ENCODE results near the gene SLC49A4. TPM values are rescaled to one million over a fixed set of nuclear protein-coding genes. Genes with fewer than 3 reads are reported as not detected.

Gene SLC49A4
- polyA plus RNA-seq, 2 of the 4 experiments (the other 2 are of a cell fraction): 11.1 to 16.2 TPM

GRCh38 chr3:122794483-122794778, 438 bp upstream of the SLC49A4 start:
- TF ChIP-seq POLR2AphosphoS2 (conservative IDR thresholded peaks at IDR 0.05; ENCODE audit: low read length) (no peak), TFCP2L1 (CRISPR knock-in tag; IDR thresholded peaks at IDR 0.05) (no peak), JUN (IDR thresholded peaks at IDR 0.05) (no peak), ZFP36 (IDR thresholded peaks at IDR 0.05; ENCODE audit: borderline replicate concordance, partially characterized antibody) (no peak), HES2 (IDR thresholded peaks at IDR 0.05) (no peak), RCOR1 (IDR thresholded peaks at IDR 0.05; ENCODE audit: low read depth, low read length) (no peak), NR3C1 (IDR thresholded peaks at IDR 0.05) (no peak), FOXS1 (CRISPR knock-in tag; IDR thresholded peaks at IDR 0.05) (no peak), FOSB (CRISPR knock-in tag; IDR thresholded peaks at IDR 0.05) (no peak), CBX8 (IDR thresholded peaks at IDR 0.05) (no peak), HOXA7 (CRISPR knock-in tag; IDR thresholded peaks at IDR 0.05) (no peak), PHF8 (IDR thresholded peaks at IDR 0.05; ENCODE audit: borderline replicate concordance, low read depth) (no peak), SREBF2 (IDR thresholded peaks at IDR 0.05) (no peak)
- TF ChIP-seq, protein P1, sequence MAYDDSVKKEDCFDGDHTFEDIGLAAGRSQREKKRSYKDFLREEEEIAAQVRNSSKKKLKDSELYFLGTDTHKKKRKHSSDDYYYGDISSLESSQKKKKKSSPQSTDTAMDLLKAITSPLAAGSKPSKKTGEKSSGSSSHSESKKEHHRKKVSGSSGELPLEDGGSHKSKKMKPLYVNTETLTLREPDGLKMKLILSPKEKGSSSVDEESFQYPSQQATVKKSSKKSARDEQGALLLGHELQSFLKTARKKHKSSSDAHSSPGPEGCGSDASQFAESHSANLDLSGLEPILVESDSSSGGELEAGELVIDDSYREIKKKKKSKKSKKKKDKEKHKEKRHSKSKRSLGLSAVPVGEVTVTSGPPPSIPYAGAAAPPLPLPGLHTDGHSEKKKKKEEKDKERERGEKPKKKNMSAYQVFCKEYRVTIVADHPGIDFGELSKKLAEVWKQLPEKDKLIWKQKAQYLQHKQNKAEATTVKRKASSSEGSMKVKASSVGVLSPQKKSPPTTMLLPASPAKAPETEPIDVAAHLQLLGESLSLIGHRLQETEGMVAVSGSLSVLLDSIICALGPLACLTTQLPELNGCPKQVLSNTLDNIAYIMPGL (CRISPR knock-in tag; IDR thresholded peaks at IDR 0.05; ENCODE audit: borderline replicate concordance): no peak
- TF ChIP-seq, protein P2, sequence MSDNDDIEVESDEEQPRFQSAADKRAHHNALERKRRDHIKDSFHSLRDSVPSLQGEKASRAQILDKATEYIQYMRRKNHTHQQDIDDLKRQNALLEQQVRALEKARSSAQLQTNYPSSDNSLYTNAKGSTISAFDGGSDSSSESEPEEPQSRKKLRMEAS (IDR thresholded peaks at IDR 0.05): no peak
- TF ChIP-seq, protein P3, sequence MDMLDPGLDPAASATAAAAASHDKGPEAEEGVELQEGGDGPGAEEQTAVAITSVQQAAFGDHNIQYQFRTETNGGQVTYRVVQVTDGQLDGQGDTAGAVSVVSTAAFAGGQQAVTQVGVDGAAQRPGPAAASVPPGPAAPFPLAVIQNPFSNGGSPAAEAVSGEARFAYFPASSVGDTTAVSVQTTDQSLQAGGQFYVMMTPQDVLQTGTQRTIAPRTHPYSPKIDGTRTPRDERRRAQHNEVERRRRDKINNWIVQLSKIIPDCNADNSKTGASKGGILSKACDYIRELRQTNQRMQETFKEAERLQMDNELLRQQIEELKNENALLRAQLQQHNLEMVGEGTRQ (IDR thresholded peaks at IDR 0.05): no peak
- ChIA-PET POLR2A (interaction anchor here (0.9 to 1.3 kb wide), 3 partner anchors 49 to 410 kb away, joined by 3 to 4 read pairs (median 3); partner anchors contain the start of genes FAM162A and WDR5B), CTCF (no interaction called here)
- ATAC-seq (no peak), DNase-seq (ENCODE audit: low read depth in 1 of 2, low spot score in 1 of 2) (no peak), FAIRE-seq (no peak)
- Histone ChIP-seq H3K9me3 (no peaks in the 10 kb centered on the region), H3K27ac (peak overlapping the region; percentile 86 to 98), H3K4me2 (peak overlapping the region; percentile 98), H3K4me1 (peaks cover 6% of the 10 kb centered on the region; the same call in 2 of the 3 replicates), H3K4me3 (peak overlapping the region; percentile 74)
- under 1% methylated on average over 6 of the region's 6 CpGs for WGBS (ENCODE audit: missing lambda C conversion rate)

DNA sequence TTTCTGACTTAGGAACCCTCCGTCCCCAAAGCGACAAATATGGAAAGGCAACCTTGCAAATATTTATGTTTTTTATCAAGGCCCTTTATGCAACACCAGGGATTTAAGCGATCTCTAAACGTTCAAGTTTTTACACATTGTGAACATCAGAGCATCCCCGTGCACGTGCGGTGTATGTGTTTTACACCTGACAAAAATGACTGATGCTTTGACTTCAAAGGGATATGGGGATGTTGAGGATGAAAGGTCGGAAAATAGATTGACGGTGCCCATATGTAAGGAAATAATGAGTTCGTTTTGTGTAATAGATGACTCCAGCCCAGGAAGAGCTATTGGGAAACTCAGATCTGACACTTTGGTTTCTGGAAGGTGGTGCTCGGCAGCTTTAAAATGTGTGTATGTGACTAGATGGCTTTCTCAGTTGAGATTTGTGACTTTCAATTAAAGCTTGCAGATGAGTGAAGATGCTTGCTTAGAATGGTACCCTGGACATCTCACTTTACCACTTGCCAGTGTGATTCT, 866 bp downstream of the SLC49A4 start:
- no peak for DNase-seq (ENCODE audit: low read depth in 1 of 2, low spot score in 1 of 2)
- no peak for FAIRE-seq
- POLR2A ChIA-PET: no interaction called here
- no peaks in the 10 kb centered on the region for H3K9me3 ChIP-seq
- TF ChIP-seq ZC3H11A (IDR thresholded peaks at IDR 0.05) (no peak), FOXS1 (CRISPR knock-in tag; IDR thresholded peaks at IDR 0.05) (no peak), RNF2 (IDR thresholded peaks at IDR 0.05; ENCODE audit: borderline replicate concordance, low read depth) (no peak), ZFP36 (IDR thresholded peaks at IDR 0.05; ENCODE audit: borderline replicate concordance, partially characterized antibody) (no peak), SREBF2 (IDR thresholded peaks at IDR 0.05) (no peak), RFX5 (IDR thresholded peaks at IDR 0.05) (no peak), MYC (IDR thresholded peaks at IDR 0.05; ENCODE audit: borderline replicate concordance, low read length) (no peak), EHF (CRISPR knock-in tag; IDR thresholded peaks at IDR 0.05) (no peak), POLR2AphosphoS2 (conservative IDR thresholded peaks at IDR 0.05; ENCODE audit: low read length) (no peak), JUNB (IDR thresholded peaks at IDR 0.05) (no peak), EP300 (IDR thresholded peaks at IDR 0.05) (no peak), CEBPB (IDR thresholded peaks at IDR 0.05) (no peak), RAD21 (conservative IDR thresholded peaks at IDR 0.05 in 1 of 2, IDR thresholded peaks at IDR 0.05 in 1 of 2) (no peak), FOSB (CRISPR knock-in tag; IDR thresholded peaks at IDR 0.05) (no peak), NPAS2 (CRISPR knock-in tag; IDR thresholded peaks at IDR 0.05; ENCODE audit: borderline replicate concordance) (no peak)
- TF ChIP-seq, protein P4, sequence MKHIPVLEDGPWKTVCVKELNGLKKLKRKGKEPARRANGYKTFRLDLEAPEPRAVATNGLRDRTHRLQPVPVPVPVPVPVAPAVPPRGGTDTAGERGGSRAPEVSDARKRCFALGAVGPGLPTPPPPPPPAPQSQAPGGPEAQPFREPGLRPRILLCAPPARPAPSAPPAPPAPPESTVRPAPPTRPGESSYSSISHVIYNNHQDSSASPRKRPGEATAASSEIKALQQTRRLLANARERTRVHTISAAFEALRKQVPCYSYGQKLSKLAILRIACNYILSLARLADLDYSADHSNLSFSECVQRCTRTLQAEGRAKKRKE (CRISPR knock-in tag; IDR thresholded peaks at IDR 0.05; ENCODE audit: low read depth): no peak
- TF ChIP-seq, protein P5, sequence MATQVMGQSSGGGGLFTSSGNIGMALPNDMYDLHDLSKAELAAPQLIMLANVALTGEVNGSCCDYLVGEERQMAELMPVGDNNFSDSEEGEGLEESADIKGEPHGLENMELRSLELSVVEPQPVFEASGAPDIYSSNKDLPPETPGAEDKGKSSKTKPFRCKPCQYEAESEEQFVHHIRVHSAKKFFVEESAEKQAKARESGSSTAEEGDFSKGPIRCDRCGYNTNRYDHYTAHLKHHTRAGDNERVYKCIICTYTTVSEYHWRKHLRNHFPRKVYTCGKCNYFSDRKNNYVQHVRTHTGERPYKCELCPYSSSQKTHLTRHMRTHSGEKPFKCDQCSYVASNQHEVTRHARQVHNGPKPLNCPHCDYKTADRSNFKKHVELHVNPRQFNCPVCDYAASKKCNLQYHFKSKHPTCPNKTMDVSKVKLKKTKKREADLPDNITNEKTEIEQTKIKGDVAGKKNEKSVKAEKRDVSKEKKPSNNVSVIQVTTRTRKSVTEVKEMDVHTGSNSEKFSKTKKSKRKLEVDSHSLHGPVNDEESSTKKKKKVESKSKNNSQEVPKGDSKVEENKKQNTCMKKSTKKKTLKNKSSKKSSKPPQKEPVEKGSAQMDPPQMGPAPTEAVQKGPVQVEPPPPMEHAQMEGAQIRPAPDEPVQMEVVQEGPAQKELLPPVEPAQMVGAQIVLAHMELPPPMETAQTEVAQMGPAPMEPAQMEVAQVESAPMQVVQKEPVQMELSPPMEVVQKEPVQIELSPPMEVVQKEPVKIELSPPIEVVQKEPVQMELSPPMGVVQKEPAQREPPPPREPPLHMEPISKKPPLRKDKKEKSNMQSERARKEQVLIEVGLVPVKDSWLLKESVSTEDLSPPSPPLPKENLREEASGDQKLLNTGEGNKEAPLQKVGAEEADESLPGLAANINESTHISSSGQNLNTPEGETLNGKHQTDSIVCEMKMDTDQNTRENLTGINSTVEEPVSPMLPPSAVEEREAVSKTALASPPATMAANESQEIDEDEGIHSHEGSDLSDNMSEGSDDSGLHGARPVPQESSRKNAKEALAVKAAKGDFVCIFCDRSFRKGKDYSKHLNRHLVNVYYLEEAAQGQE (IDR thresholded peaks at IDR 0.05): no peak
- H3K27ac ChIP-seq: peak overlapping the region; percentile 86 to 98
- H3K4me1 ChIP-seq: peaks cover 6% of the 10 kb centered on the region; the same call in 2 of the 3 replicates
- H3K4me3 ChIP-seq: peak overlapping the region; percentile 74
- 81% methylated on average over 11 of the region's 11 CpGs for WGBS (ENCODE audit: missing lambda C conversion rate)
- ATAC-seq: no peak
- CTCF ChIA-PET: interaction anchor here (0.6 kb wide), 1 partner anchor 345 kb away, joined by 4 read pairs; no protein-coding TSS in a partner anchor
- peak overlapping the region; percentile 98 for H3K4me2 ChIP-seq

All from A549 (cell line).